Right ventricle myocardium inferior (tissue), 1 donor: ENCODE measurements around the gene PAPSS1. TPM values are rescaled to one million over a fixed set of nuclear protein-coding genes. Genes with fewer than 3 reads are reported as not detected.
A peak's percentile ranks its signal among the peaks of the same experiment; 100 is the strongest.

Experiments used
- ATAC-seq: fragments of 200-7000 bp; cut with Tn5 transposase; one replicate; pipeline ENCODE4 v1.9.1; 2020; ENCODE audit warnings: mild to moderate bottlenecking, moderate library complexity
- DNase-seq: peaks from one replicate; pipeline ENCODE4 v3.0.0; 2021; ENCODE audit errors: missing footprints
- intact Hi-C: fragments of 100-400 bp; cut with DNase I; formaldehyde crosslinking; loops from one replicate; pipeline ENCODE4 v1.11.0; 2022
- total RNA-seq: library from RNA; stranded (reverse); fragmentation: NEBNext Ultra II Directional; extraction: Animal tissue kit (Norgen Biotek cat#: 25700); gene quantifications from one replicate; pipeline ENCODE4 v1.2.1, GENCODE V29; 2021
- donor health status: DM: no; HTN: yes; CAD: no; lungs with severe emphysema.

PAPSS1 gene
- total RNA-seq, 1 donor from 2014 or later: 10.0 TPM

DNA sequence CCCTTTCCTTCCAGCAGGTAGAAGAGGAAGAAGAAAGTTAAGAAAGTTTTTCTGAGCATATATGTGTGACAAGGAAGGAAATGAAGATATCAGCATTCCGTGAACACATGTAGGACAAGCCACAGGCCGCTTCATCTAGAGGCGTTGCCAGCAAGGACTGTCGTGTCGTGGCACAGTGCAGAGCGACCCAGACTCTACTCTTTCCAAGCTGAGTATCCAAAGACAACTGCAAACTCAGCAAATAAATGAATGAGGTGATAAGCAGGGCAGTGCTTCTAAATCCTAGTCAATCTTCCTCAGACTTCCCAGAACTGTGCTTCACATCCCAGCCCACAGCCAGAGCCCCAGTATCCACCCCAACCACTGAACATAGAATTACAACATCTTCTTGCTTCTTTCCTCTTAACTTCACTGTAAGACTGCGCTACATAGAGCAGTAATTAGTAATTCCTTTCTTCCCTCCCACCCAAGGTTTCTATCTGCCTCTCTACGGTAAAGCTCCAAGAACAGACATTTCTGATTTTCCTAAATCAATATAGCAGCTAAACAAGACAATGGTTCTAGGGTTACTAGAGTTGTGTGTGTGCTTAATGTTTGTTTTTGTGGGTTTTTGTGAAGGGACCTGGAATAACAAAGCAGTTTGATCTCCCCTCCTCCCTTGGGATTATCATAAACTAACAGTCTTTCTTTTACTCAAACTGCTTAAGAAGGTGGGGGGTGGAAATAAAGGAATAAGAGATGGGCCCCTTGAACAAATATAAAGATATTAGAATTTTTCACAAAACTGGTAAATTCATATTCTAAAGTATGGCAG lies 71.6 kb downstream of the PAPSS1 start:
- ATAC-seq (no peak), DNase-seq (no peak)
- intact Hi-C loops: no loop called here

DNA sequence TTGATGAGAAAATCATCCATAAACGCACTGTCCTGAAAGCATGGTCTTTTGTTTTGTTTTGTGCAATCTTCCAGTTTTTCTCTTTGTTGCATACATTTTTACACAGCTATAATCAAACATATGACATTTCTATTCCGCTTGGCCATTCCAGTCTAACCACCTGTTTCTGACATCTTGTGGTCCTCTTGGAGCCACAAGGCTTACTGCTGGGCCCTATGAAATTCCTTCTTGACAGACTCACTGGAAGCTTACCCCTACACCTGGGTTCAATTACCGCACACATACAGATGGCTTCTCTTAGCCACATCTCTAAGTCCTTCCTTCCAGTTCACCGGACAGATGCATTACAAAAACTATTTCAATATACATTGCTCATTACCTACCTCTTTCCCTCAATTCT lies 72.4 kb downstream of the PAPSS1 start:
- intact Hi-C loops: no loop called here
- DNase-seq: no peak
- no peak for ATAC-seq

DNA sequence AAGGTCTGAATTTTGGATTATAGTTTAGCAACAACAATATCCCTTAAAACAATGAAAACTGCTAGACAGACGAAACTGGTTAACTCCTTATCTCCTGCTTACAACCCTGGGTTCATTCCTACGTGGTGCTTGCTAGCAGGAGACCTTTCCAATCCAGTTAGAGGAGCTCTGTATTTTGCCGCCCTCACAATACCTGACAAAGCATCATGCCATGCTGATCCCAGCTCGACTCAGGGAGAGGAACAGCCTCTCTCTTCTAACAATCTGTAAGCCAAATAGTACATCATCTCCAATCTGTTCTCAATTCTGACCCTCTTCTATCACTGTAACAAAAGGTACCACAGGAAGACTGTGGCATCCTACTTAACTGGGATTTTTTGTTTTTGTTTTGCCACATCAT lies 74.4 kb downstream of the PAPSS1 start:
- ATAC-seq (no peak), DNase-seq (no peak)
- intact Hi-C loops: no loop called here

DNA sequence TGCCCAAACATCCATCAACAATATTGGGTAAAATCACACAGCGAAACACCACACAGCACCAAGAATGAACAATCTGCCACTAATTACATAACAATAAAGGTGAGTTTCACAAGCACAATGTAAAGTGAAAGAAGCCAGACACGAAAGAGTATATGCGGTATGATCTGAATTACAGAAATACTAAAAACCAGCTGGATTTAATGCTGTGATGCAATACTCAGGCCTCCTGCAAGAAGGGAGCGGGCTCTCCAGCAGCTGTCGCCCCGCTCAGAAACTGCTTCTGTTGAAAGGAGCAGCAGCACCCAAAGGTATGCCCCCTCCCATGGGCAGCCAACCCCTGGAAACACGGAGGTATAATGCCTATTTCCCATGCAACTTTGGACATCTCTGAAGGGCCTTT lies 77.0 kb downstream of the PAPSS1 start:
- DNase-seq (no peak), ATAC-seq (no peak)
- intact Hi-C loops: no loop called here

GRCh38 chr4:107640878-107641277 lies 79.2 kb downstream of the PAPSS1 start:
- no peak for ATAC-seq
- intact Hi-C loops: no loop called here
- no peak for DNase-seq

DNA sequence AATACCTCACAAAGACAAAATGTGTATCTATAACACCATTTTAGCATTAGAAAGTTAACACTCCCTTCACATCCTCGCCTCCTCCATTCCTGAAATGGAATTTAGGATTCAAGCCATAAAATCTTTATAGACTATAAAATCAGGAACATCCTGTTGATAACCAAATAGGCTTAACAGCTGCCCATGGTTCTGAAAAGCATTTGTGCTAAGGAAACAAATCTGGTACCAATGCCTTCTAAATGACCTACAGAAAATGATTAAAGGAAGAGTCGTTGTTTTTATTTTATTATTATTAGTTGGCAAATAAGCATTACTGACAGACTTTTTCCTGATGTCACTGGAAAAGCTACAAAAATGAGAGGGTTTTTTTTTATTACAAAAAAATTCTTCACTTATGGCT lies 79.8 kb downstream of the PAPSS1 start:
- DNase-seq (no peak), ATAC-seq (no peak)
- intact Hi-C loops: no loop called here

DNA sequence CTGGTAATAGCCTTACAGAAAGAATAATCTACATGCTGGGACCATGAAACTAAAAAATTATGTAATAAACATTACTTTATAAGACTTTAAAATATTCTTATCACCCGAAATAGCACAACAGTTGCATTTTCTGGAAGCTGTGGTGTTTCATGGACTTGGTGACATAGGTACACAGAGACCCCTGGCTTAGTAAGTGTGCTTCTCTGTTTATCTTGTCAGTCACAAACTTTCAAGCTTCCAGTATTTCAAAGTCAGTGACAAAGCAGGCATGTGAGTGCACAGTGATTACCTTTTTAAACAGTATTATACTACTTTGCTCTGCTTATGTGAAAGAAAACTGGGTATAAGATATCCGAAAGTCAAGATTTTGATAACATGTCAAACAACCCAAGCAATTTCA lies 84.3 kb downstream of the PAPSS1 start:
- intact Hi-C loops: no loop called here
- ATAC-seq (no peak), DNase-seq (no peak)

DNA sequence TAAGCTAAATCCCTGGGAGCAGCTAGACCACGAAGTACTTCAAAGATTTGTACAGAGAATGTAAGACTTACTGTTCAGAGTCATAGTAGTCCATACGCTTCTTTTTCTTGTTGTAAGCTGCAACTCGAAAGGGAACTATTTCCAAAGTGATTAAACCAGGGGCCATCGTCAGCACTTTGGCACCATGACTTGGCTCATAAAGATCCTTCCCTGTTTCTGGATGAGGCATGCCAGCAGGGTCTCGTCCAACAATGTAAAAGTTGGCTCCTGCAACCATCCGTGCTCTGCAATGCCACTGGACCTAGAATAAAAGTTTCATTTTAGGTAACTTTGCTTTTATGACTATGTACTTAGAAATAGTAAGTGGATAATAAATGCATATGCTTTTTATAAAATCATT lies 88.5 kb downstream of the PAPSS1 start:
- ATAC-seq (no peak), DNase-seq (peak; percentile 45)
- intact Hi-C loops: no loop called here

GRCh38 chr4:107630185-107630705 lies 89.8 kb downstream of the PAPSS1 start:
- intact Hi-C loops: no loop called here
- DNase-seq (no peak), ATAC-seq (no peak)

DNA sequence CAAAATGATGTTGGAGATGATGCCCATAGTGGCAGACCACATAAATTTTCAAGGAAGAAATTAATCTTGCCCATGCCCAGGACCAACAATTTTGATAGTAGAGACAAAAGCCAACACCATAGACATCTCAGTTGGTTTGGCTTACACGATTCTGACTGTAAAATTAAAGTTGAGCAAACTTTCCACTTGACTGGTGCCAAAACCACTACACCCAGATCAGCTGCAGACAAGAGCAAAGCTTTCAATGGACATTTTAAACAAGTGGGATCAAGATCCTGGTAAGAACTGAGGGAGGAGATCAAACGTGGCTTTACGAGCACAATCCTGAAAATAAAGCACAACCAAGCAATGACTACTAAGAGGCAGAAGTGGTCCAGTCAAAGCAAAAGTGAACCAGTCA lies 90.7 kb downstream of the PAPSS1 start:
- intact Hi-C loops: no loop called here
- DNase-seq (no peak), ATAC-seq (no peak)

DNA sequence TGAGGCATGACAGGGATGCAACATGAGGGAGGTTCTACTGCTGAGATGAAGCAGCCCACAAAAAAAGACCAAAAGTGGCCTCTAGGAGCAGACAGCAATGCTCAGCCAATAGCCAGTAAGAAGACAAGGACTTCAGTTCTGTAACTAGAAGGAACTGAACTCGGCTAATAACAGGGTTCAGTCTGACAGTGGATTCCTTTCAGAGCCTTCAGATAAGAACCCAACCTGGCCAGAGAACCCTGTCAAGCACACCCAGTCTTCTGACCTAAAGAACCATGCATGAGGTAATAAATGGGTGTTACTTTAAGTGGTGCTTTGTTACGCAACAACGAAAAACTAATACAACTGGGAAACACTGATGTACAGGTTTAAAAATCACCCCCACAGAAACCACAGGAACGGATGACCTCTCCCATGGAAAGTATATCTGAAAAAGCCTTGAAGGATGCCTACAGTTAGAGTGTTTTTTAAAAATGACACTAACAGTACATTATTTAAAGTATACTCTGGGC lies 94.6 kb downstream of the PAPSS1 start:
- no peak for DNase-seq
- intact Hi-C loops: no loop called here
- no peak for ATAC-seq

- DNase-seq: no peak
- intact Hi-C loops: no loop called here
- no peak for ATAC-seq
Measured at GRCh38 chr4:107624024-107624423, 96.0 kb downstream of the PAPSS1 start.

DNA sequence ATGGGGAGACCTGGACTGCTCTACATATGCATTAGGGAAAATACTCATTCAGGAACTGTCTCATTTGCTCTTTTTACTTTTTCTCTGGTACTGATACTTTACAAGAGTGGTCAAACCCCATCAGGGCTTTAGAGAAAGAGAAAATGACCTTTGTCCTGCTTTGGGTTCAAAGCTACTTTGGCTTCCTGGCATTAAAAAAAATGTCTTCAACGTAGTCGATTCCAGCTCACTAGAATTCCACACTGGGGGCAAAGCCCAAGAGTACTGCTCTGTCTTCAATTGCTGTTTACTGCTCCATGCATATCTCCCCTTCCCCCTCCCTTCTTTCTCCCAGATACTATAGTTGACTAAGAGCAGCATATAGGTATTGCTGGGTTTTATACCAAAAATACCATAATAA lies 98.0 kb downstream of the PAPSS1 start:
- DNase-seq (no peak), ATAC-seq (no peak)
- intact Hi-C loops: no loop called here

DNA sequence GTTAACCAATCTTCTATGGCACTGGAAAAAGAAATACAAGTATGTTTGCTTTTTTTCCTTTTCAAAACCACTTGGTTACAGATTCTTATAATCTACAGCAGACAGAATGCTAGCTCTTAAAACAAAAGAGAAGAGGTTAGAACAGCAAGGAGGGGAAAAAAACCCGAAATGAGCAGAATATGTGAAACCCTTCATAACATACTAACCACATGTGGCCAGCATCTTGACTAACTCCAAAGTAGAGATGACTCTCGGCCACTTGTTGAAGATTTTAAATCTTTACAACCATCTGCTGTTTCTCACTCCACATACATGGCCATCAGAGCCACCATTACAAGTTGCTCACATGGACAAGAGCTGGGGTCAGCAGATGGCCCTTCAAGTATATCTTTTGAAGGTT lies 100.3 kb downstream of the PAPSS1 start:
- intact Hi-C loops: no loop called here
- ATAC-seq (no peak), DNase-seq (no peak)

DNA sequence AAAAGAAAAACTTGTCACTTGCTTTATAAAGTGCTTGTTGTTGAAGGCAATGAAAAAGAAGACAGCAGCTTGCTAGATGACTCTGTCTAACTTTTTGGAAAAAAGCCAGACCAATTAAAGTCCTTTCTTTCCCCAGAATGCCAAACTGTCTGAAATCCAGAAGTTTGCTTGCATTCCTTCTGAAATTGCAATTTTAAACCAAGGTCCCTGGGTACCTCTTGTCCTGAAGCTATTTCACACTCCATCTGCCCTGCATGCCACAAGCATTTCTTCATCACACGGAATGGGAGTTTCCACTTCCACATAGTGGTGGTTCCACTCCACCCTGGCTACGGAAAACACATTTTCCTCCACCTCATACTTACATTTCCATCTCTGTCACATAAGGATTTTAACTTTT lies 101.0 kb downstream of the PAPSS1 start:
- intact Hi-C loops: no loop called here
- DNase-seq (no peak), ATAC-seq (peak; percentile 54)

- DNase-seq: no peak
- intact Hi-C loops: no loop called here
- ATAC-seq: no peak
Measured at GRCh38 chr4:107618656-107619055, 101.4 kb downstream of the PAPSS1 start.

- DNase-seq: no peak
- ATAC-seq: no peak
- intact Hi-C loops: no loop called here
Measured at GRCh38 chr4:107616838-107617389, 103.1 kb downstream of the PAPSS1 start.

DNA sequence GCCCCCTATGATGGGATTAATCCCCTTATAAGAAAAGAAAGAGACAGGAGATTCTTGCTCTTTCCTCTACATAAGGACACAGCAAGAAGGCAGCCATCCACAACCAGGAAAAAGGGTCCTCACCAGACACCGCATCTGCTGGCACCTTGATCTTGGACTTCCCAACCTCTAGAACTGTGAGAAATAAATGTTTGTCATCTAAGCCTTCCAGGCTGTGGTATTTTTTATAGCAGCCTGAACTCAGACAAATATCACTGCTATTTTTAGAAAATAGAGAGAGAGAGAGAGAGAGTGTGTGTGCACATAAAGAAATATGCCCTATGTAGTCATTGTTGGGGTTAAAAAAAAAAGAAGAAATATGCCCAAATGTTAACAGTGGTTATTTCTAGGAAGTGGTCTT lies 104.2 kb downstream of the PAPSS1 start:
- DNase-seq: no peak
- intact Hi-C loops: no loop called here
- no peak for ATAC-seq

DNA sequence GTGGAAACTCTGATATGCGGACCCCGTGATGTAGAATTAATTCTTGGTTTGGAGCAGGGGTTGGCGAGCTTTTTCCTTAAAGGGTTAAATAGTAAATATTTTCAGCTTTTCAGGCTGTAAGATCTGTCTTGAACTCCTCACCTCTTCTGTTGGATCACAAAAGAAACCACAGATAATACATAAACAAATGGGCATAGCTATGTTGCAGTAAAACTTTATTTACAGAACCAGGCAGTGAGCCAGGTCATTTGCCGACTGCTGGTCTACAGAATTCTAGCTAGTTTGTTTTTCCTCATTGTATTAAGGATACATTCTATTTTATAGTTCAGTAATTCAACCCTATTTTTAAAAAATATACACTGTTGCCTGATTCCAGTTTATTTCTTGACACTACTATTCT lies 116.6 kb downstream of the PAPSS1 start:
- DNase-seq (no peak), ATAC-seq (no peak)
- intact Hi-C loops: no loop called here

GRCh38 chr4:107600983-107601382 lies 119.1 kb downstream of the PAPSS1 start:
- DNase-seq (no peak), ATAC-seq (no peak)
- intact Hi-C loops: no loop called here
